Right lobe of liver (tissue), 6 donors: Measurements from ENCODE around the gene BAIAP2. TPM values are rescaled to one million over a fixed set of nuclear protein-coding genes. Genes with fewer than 3 reads are reported as not detected.

Experiments
- ATAC-seq, 4 donors: fragments of 200-7000 bp; cut with Tn5 transposase; one replicate each; pipeline ENCODE4 v1.9.1; 2020; ENCODE audit warnings: mild to moderate bottlenecking in 4 of 4, moderate library complexity in 4 of 4
- DNase-seq, 3 donors: peaks; one replicate each; pipeline ENCODE4 v3.0.0-alpha.2; 2020
- H3K27ac ChIP-seq, 3 donors: fragments of 200-600 bp; one replicate each; pipeline ENCODE4 v1.8.0; 2022
- H3K27me3 ChIP-seq, 2 donors: fragments of 200-600 bp; one replicate each; pipeline ENCODE4 v1.8.0; 2022
- H3K36me3 ChIP-seq, 4 donors: fragments of 200-600 bp; sonication (generic) in 1 of 4; one replicate each; pipeline versions ENCODE4 v1.5.1 to v1.8.0; 2017 to 2022; ENCODE audit warnings: control low read depth in 1 of 4
- H3K4me1 ChIP-seq, 4 donors: fragments of 200-600 bp; sonication (generic) in 1 of 4; one replicate each; pipeline versions ENCODE4 v1.5.1 to v1.8.0; 2017 to 2022; ENCODE audit warnings: control low read depth in 1 of 4
- H3K4me3 ChIP-seq, 3 donors: fragments of 200-600 bp; one replicate each; pipeline ENCODE4 v1.8.0; 2022
- H3K9me3 ChIP-seq, 4 donors: fragments of 200-600 bp; sonication (generic) in 1 of 4; one replicate each; pipeline versions ENCODE4 v1.5.1 to v1.8.0; 2017 to 2022; ENCODE audit warnings: control low read depth in 1 of 4
- POLR2A ChIP-seq: fragments of 450-650 bp; IDR thresholded peaks from one replicate; pipeline ENCODE4 v1.6.1; 2017; ENCODE audit warnings: antibody characterized with exemption, mild to moderate bottlenecking
- WGBS: methylation state at CpG from one replicate; pipeline ENCODE4 v1.1.6; 2018; ENCODE audit warnings: low coverage, low lambda C conversion rate; ENCODE audit not compliant: insufficient coverage; ENCODE audit errors: missing lambda C conversion rate; 5-methylcytosine and 5-hydroxymethylcytosine counted together
- intact Hi-C, 2 donors: fragments of 100-400 bp; cut with DNase I; formaldehyde crosslinking; loops; one replicate each; pipeline versions ENCODE4 v1.11.2 to v1.14.1; 2022
- total RNA-seq, 6 experiments: library from RNA; depleted of rRNA in 2 of 6; stranded (reverse); fragments of >200 nt in 2 of 6; fragmentation: NEBNext Ultra II Directional in 3 of 6; extraction: Animal tissue kit (Norgen Biotek cat#: 25700) in 3 of 6; gene quantifications; one replicate each; pipeline versions ENCODE4 v1.1.0 to v1.2.4, GENCODE V29; 2016 to 2023
- TF ChIP-seq, protein P1 (sequence below), 4 donors: fragments of 200-600 bp in 3 of 4; fragments of 450-650 bp in 1 of 4; IDR thresholded peaks; one replicate each; pipeline versions ENCODE4 v1.5.1 to v1.8.0; 2016 to 2022; ENCODE audit warnings: antibody characterized with exemption in 4 of 4, mild to moderate bottlenecking in 2 of 4
- donor health status: DM: no; HTN: yes; CAD: no.
- donor health status: DM: no; HTN: no; CAD: no.
- donor health status: DM: no; HTN: no; CAD: no.
- donor health status: DM: no; HTN: yes; CAD: no.
- donor health status: DM: no; HTN: yes; CAD: no.

BAIAP2 gene
- total RNA-seq, 6 experiments from 2014 or later = 46.6 to 139 (median 63.3) TPM

GRCh38 chr17:81127133-81127455 is 92.1 kb downstream of the BAIAP2 start:
- no peak for DNase-seq
- no peak for ATAC-seq
- H3K4me3 ChIP-seq = no peak overlapping the region
- intact Hi-C loops = no loop called here
- H3K36me3 ChIP-seq = no peaks in the 10 kb centered on the region
- TF ChIP-seq POLR2A = no peak
- TF ChIP-seq, protein P1, sequence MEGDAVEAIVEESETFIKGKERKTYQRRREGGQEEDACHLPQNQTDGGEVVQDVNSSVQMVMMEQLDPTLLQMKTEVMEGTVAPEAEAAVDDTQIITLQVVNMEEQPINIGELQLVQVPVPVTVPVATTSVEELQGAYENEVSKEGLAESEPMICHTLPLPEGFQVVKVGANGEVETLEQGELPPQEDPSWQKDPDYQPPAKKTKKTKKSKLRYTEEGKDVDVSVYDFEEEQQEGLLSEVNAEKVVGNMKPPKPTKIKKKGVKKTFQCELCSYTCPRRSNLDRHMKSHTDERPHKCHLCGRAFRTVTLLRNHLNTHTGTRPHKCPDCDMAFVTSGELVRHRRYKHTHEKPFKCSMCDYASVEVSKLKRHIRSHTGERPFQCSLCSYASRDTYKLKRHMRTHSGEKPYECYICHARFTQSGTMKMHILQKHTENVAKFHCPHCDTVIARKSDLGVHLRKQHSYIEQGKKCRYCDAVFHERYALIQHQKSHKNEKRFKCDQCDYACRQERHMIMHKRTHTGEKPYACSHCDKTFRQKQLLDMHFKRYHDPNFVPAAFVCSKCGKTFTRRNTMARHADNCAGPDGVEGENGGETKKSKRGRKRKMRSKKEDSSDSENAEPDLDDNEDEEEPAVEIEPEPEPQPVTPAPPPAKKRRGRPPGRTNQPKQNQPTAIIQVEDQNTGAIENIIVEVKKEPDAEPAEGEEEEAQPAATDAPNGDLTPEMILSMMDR (IDR thresholded peaks at IDR 0.05) = no peak
- WGBS = 0% methylated on average over 1 of the region's 5 CpGs
- no peaks in the 10 kb centered on the region for H3K9me3 ChIP-seq
- H3K4me1 ChIP-seq = no peaks in the 10 kb centered on the region
- no peaks in the 10 kb centered on the region for H3K27me3 ChIP-seq
- no peak overlapping the region for H3K27ac ChIP-seq

DNA sequence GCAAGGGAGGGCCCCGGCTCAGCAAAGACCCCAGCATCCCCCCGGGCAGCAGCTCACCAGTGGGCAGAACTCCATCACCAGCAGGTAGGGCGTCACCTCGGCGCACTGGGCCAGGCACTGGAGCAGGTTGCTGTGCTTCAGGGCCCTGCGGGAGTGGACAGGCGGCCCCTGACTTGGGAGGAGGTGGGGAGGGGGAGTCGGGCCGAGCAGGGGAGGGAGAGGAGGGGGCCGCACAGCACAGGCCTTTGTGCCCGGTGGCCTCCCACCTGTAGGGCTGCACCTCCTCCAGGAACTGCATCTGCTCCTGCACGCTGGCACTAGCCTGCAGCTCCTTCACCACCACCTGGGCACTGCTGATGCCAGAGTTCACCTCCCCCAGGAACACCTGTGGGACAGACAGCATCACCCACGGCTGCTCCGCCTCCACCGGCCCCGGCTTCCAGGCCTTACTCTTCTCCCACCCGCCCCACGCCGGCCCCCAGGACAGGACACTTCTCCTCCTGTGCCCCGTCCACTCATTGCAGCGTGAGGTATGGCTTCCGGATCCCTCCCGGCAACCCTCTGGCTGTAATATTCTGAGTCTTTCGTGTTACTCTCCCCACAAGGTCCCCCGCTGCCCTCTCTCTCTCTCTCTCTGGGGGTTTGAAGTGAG is 92.7 kb downstream of the BAIAP2 start:
- H3K36me3 ChIP-seq = no peaks in the 10 kb centered on the region

DNA sequence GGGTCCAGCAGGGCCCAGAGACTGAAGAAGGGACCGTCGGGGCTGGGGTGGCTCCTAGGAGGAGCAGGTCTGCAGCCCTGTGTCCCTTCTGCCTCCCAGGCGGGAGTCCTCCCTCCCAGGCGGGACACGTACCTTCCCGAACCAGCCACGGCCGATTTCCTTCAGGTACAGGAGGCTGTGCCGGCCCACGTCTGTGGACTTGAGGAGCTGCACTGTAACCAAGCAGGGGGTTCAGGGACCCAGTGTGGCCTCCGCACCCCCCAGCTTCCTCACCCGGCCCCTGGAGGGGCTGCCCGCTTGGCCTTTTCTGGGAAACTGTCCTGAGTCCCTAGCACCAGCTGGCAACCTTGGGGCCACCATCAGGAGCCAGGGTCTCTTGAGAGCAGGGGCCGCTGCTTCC is 93.4 kb downstream of the BAIAP2 start:
- Histone ChIP-seq H3K4me3 (no peak overlapping the region), H3K36me3 (no peaks in the 10 kb centered on the region), H3K27ac (no peak overlapping the region), H3K9me3 (no peaks in the 10 kb centered on the region), H3K27me3 (no peaks in the 10 kb centered on the region), H3K4me1 (no peaks in the 10 kb centered on the region)
- intact Hi-C loops = no loop called here
- ATAC-seq = no peak
- TF ChIP-seq, protein P1 (IDR thresholded peaks at IDR 0.05) = no peak
- no peak for TF ChIP-seq POLR2A
- WGBS = 100% methylated on average over 5 of the region's 14 CpGs
- DNase-seq = no peak

More for the DNA sequence above, 92.7 kb downstream of the BAIAP2 start:
- H3K4me3 ChIP-seq = no peak overlapping the region
- no peak overlapping the region for H3K27ac ChIP-seq
- no peaks in the 10 kb centered on the region for H3K9me3 ChIP-seq
- no peak for TF ChIP-seq POLR2A
- TF ChIP-seq, protein P1 (IDR thresholded peaks at IDR 0.05) = no peak
- no peak for ATAC-seq
- WGBS = 96% methylated on average over 6 of the region's 25 CpGs
- no peaks in the 10 kb centered on the region for H3K27me3 ChIP-seq
- intact Hi-C loops = no loop called here
- no peak for DNase-seq
- H3K4me1 ChIP-seq = no peaks in the 10 kb centered on the region

- intact Hi-C loops = no loop called here
- Histone ChIP-seq H3K4me3 (no peak overlapping the region), H3K9me3 (no peaks in the 10 kb centered on the region), H3K36me3 (no peaks in the 10 kb centered on the region), H3K4me1 (no peaks in the 10 kb centered on the region), H3K27ac (no peak overlapping the region), H3K27me3 (no peaks in the 10 kb centered on the region)
- WGBS = 73% methylated on average over 3 of the region's 23 CpGs
- DNase-seq = no peak
- no peak for TF ChIP-seq POLR2A
- TF ChIP-seq, protein P1 (IDR thresholded peaks at IDR 0.05) = no peak
- ATAC-seq = no peak
Observed at GRCh38 chr17:81128774-81129173, 93.8 kb downstream of the BAIAP2 start.

GRCh38 chr17:81129289-81129688 is 94.3 kb downstream of the BAIAP2 start:
- TF ChIP-seq, protein P1 (IDR thresholded peaks at IDR 0.05) = no peak
- no peak for TF ChIP-seq POLR2A
- H3K27ac ChIP-seq = no peak overlapping the region
- no peak for ATAC-seq

More at GRCh38 chr17:81129289-81129688, 94.3 kb downstream of the BAIAP2 start:
- Histone ChIP-seq H3K36me3 (no peaks in the 10 kb centered on the region), H3K27me3 (no peaks in the 10 kb centered on the region), H3K4me1 (no peaks in the 10 kb centered on the region), H3K4me3 (no peak overlapping the region), H3K9me3 (no peaks in the 10 kb centered on the region)
- no peak for DNase-seq
- intact Hi-C loops = no loop called here
- 92% methylated on average over 6 of the region's 11 CpGs for WGBS
